Measurements from ENCODE around the gene AGAP1. TPM values are rescaled to one million over a fixed set of nuclear protein-coding genes. Genes with fewer than 3 reads are reported as not detected.

Gene AGAP1
- total RNA-seq, 2 experiments from 2014 or later, result 0.89 to 0.97 TPM

GRCh38 chr2:235877275-235877802 is 383.5 kb downstream of the AGAP1 start:
- Mint-ChIP-seq H3K4me1 (no peaks in the 10 kb centered on the region), H3K27me3 (no peaks in the 10 kb centered on the region), H3K4me3 (no peak overlapping the region), H3K36me3 (ENCODE audit: low read depth) (no peaks in the 10 kb centered on the region), H3K9me3 (no peaks in the 10 kb centered on the region), H3K27ac (no peak overlapping the region)
- ChIA-PET CTCF (no interaction called here), POLR2A (no interaction called here)
- DNase-seq, result no peak

DNA sequence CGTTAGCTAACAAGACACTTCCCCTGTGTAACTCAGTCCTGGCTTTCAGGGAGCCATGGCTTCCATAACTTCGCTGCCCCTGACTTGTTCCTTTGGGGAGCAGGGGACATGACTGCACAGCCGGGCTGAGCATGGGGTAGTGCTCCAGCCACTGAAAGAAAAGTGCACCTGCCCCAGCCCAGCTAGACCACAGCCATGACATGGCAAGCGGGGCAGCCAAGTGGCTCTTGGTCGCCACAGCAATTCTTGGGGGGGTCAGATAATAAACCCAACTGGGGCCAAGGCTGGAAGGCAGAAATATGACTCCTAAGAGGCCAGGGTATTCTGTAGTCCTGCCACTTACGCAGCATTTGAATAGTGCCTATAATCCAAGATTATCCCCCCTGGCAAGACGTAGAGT is 385.3 kb downstream of the AGAP1 start:
- Mint-ChIP-seq H3K27ac (no peak overlapping the region), H3K4me3 (no peak overlapping the region), H3K9me3 (no peaks in the 10 kb centered on the region), H3K36me3 (ENCODE audit: low read depth) (no peaks in the 10 kb centered on the region), H3K4me1 (no peaks in the 10 kb centered on the region), H3K27me3 (no peaks in the 10 kb centered on the region)
- CTCF ChIA-PET, result no interaction called here
- POLR2A ChIA-PET, result no interaction called here
- DNase-seq, result no peak

DNA sequence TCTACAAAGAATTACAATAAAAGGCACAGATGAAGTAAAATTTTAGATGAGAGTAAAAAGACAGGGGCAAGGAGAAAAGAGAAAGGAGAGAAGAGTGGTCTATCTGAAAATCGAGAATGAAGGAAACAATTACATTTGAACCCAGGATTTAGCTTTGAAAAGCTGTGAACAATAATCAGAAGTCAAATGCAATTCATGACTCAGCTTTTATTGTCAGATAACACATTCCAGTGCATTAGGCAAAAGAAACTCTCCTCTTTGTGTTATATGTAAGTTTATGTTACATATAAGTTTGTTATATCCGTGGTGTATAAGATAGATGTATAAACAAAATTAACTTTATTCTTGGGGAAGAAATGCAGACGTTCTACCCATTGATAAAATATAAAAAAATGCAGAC is 389.8 kb downstream of the AGAP1 start:
- Mint-ChIP-seq H3K9me3 (no peaks in the 10 kb centered on the region), H3K27me3 (no peaks in the 10 kb centered on the region), H3K4me1 (no peaks in the 10 kb centered on the region), H3K36me3 (ENCODE audit: low read depth) (no peaks in the 10 kb centered on the region), H3K4me3 (no peak overlapping the region), H3K27ac (no peak overlapping the region)
- ChIA-PET POLR2A (no interaction called here), CTCF (no interaction called here)
- DNase-seq, result no peak

GRCh38 chr2:235889302-235889630 is 395.4 kb downstream of the AGAP1 start:
- CTCF ChIA-PET, result no interaction called here
- Mint-ChIP-seq H3K9me3 (no peaks in the 10 kb centered on the region), H3K4me1 (no peaks in the 10 kb centered on the region), H3K4me3 (no peak overlapping the region), H3K27ac (no peak overlapping the region), H3K27me3 (no peaks in the 10 kb centered on the region), H3K36me3 (ENCODE audit: low read depth) (no peaks in the 10 kb centered on the region)
- POLR2A ChIA-PET, result no interaction called here
- DNase-seq, result no peak

DNA sequence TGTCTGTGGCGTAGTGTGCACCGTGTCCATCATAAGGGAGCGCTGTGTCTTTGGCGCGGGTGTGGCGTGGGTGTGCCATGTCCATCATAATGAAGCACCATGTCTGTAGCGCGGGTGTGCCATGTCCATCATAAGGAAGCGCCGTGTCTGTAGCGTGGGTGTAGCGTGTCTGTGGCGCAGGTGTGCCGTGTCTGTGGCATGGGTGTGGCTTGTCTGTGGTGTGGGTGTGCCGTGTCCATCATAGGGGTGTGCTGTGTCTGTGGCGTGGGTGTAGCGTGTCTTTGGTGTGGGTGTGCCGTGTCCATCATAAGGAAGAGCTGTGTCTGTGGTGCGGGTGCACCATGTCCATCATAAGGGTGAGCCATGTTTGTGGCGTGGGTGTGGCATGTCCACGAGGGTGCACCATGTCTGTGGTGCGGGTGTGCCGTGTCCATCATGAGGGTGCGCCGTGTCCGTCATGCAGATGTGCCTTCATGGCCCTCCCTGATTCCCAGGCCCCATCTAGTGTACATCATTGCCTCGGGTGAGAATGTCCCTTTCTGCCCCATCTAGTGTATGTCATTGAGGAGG is 399.4 kb downstream of the AGAP1 start:
- ChIA-PET CTCF (no interaction called here), POLR2A (no interaction called here)
- no peak for DNase-seq
- Mint-ChIP-seq H3K36me3 (ENCODE audit: low read depth) (no peaks in the 10 kb centered on the region), H3K27me3 (no peaks in the 10 kb centered on the region), H3K9me3 (no peaks in the 10 kb centered on the region), H3K4me3 (no peak overlapping the region), H3K4me1 (no peaks in the 10 kb centered on the region), H3K27ac (no peak overlapping the region)

DNA sequence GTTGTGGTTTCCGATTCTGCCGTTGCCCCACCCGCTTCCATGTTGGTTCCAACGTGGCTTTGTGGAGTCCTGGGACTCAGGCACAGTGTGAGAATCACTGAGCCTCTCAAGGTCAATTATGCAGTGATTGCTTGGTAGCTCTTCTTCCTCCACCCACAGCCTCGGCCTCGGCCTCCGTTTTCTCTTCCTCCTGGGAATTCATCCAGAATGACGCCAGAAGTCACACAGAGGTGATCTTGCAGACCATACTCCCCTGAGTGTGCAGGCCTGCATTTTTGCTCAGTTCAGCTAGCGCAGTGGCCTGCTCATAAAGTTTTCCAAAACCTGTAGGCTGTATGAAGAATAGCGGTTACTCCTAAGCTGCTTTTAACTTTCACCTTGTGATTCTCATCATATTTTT is 401.0 kb downstream of the AGAP1 start:
- Mint-ChIP-seq H3K36me3 (ENCODE audit: low read depth) (no peaks in the 10 kb centered on the region), H3K4me3 (no peak overlapping the region), H3K4me1 (no peaks in the 10 kb centered on the region), H3K9me3 (no peaks in the 10 kb centered on the region), H3K27me3 (no peaks in the 10 kb centered on the region), H3K27ac (no peak overlapping the region)
- POLR2A ChIA-PET, result no interaction called here
- DNase-seq, result no peak
- CTCF ChIA-PET, result interaction anchor here (0.8 kb wide), 1 partner anchor 743 kb away, joined by 3 read pairs; no protein-coding TSS in a partner anchor

- no peak overlapping the region for H3K27ac Mint-ChIP-seq
- H3K9me3 Mint-ChIP-seq, result no peaks in the 10 kb centered on the region
- H3K36me3 Mint-ChIP-seq (ENCODE audit: low read depth), result no peaks in the 10 kb centered on the region
- ChIA-PET CTCF (no interaction called here), POLR2A (no interaction called here)
- DNase-seq, result no peak
- H3K4me1 Mint-ChIP-seq, result no peaks in the 10 kb centered on the region
- H3K27me3 Mint-ChIP-seq, result no peaks in the 10 kb centered on the region
- no peak overlapping the region for H3K4me3 Mint-ChIP-seq
Observed at GRCh38 chr2:235896061-235896460, 402.2 kb downstream of the AGAP1 start.

- H3K27me3 Mint-ChIP-seq, result no peaks in the 10 kb centered on the region
- DNase-seq, result no peak
Observed at GRCh38 chr2:235897992-235898391, 404.1 kb downstream of the AGAP1 start.

GRCh38 chr2:235898766-235899165 is 404.9 kb downstream of the AGAP1 start:
- Mint-ChIP-seq H3K27ac (no peak overlapping the region), H3K9me3 (no peaks in the 10 kb centered on the region), H3K4me3 (no peak overlapping the region), H3K4me1 (no peaks in the 10 kb centered on the region), H3K27me3 (peaks cover 4% of the 10 kb centered on the region), H3K36me3 (ENCODE audit: low read depth) (no peaks in the 10 kb centered on the region)
- no peak for DNase-seq
- POLR2A ChIA-PET, result no interaction called here
- CTCF ChIA-PET, result no interaction called here

More at GRCh38 chr2:235897992-235898391, 404.1 kb downstream of the AGAP1 start:
- Mint-ChIP-seq H3K36me3 (ENCODE audit: low read depth) (no peaks in the 10 kb centered on the region), H3K4me1 (no peaks in the 10 kb centered on the region), H3K4me3 (no peak overlapping the region), H3K27ac (no peak overlapping the region), H3K9me3 (no peaks in the 10 kb centered on the region)
- ChIA-PET POLR2A (no interaction called here), CTCF (no interaction called here)

DNA sequence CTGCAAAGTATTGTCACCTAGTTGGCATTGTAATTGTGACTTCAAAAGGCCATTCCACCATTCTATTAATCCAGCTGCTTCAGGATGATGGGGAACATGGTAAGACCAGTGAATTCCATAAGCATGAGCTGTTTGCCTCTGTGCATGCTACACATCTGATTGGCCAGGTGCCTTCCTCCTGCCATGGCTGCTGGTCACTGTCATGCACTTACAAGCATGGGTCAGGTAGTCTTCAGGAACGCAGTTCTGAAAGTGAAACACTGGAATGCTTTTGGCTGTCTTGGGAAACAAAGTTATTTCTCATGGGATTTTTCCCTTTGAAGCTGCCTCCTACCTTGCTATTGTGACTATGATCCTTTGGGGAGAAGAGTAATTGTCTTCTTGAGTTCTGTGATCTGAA is 406.8 kb downstream of the AGAP1 start:
- no peak overlapping the region for H3K4me3 Mint-ChIP-seq
- POLR2A ChIA-PET, result no interaction called here
- no peaks in the 10 kb centered on the region for H3K36me3 Mint-ChIP-seq (ENCODE audit: low read depth)
- H3K27ac Mint-ChIP-seq, result no peak overlapping the region
- no peaks in the 10 kb centered on the region for H3K9me3 Mint-ChIP-seq
- H3K4me1 Mint-ChIP-seq, result no peaks in the 10 kb centered on the region
- H3K27me3 Mint-ChIP-seq, result peaks cover 12% of the 10 kb centered on the region
- CTCF ChIA-PET, result no interaction called here
- no peak for DNase-seq

GRCh38 chr2:235901243-235901642 is 407.4 kb downstream of the AGAP1 start:
- ChIA-PET CTCF (no interaction called here), POLR2A (no interaction called here)
- no peaks in the 10 kb centered on the region for H3K9me3 Mint-ChIP-seq
- peaks cover 12% of the 10 kb centered on the region for H3K27me3 Mint-ChIP-seq
- no peaks in the 10 kb centered on the region for H3K36me3 Mint-ChIP-seq (ENCODE audit: low read depth)
- H3K4me3 Mint-ChIP-seq, result no peak overlapping the region
- no peak overlapping the region for H3K27ac Mint-ChIP-seq
- no peak for DNase-seq
- no peaks in the 10 kb centered on the region for H3K4me1 Mint-ChIP-seq

DNA sequence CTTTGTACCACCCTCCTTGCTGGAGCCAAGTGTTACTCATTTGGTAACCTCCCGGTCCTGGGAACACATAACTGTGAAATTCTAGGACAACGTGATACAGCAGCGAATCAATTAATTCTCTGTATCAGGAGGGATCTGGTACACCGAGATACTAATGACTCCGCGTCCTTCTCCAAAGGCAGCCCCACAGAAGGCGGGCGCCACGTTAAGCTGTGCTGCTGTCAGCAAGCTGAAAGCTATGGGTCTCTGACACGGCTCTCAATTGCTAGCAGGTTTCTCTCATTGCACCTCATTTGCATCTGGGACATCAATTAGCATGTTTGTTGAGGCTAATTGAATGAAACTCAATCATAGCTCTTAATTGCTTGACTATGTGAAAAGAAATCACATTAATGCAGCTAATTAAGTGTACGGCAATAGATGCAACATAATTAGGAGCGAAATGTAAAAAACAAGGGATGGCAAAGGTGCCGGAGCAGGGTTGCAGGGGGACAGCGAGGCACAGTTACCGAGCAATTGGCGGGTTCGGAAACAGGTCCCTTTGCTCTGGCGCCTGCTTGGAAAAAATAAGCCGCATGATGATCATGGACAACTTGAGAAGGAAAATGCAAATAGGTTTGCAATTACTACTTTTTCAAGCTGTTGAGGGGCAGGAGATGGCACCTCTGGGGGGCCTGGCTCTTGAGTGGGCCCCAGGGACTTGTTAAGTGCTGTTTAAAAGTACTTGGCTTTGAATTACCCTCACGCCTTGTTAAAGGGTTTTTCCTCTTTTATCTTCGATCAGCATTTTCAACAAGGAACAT is 410.1 kb downstream of the AGAP1 start:
- POLR2A ChIA-PET, result no interaction called here
- CTCF ChIA-PET, result interaction anchor here (1.5 kb wide), 1 partner anchor 16 kb away, joined by 3 read pairs; no protein-coding TSS in a partner anchor
- Mint-ChIP-seq H3K4me1 (no peaks in the 10 kb centered on the region), H3K4me3 (no peak overlapping the region), H3K27me3 (peaks cover 12% of the 10 kb centered on the region), H3K27ac (no peak overlapping the region), H3K9me3 (no peaks in the 10 kb centered on the region), H3K36me3 (ENCODE audit: low read depth) (no peaks in the 10 kb centered on the region)
- DNase-seq, result no peak

DNA sequence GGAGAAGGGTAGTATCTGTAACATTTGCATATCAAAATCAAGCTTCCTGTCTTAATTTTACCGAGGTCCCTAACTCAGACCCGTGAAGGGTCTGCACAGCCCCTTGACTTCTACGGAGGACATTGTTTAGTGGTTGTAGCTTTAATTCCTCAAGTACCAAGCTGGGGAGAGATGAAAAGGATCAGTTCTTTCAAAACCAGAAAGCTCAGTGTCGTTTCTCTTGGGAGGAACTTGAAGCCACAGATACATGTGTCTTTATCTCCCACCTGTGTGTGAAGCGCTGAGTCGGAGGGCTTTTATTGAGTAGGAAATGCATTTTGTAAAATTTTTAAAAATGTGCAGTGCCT is 410.7 kb downstream of the AGAP1 start:
- no peaks in the 10 kb centered on the region for H3K9me3 Mint-ChIP-seq
- no peak for DNase-seq
- no peaks in the 10 kb centered on the region for H3K4me1 Mint-ChIP-seq
- no peaks in the 10 kb centered on the region for H3K36me3 Mint-ChIP-seq (ENCODE audit: low read depth)
- ChIA-PET CTCF (interaction anchor here (1.5 kb wide), 1 partner anchor 16 kb away, joined by 3 read pairs; no protein-coding TSS in a partner anchor), POLR2A (no interaction called here)
- no peak overlapping the region for H3K27ac Mint-ChIP-seq
- H3K27me3 Mint-ChIP-seq, result peaks cover 12% of the 10 kb centered on the region
- H3K4me3 Mint-ChIP-seq, result no peak overlapping the region

DNA sequence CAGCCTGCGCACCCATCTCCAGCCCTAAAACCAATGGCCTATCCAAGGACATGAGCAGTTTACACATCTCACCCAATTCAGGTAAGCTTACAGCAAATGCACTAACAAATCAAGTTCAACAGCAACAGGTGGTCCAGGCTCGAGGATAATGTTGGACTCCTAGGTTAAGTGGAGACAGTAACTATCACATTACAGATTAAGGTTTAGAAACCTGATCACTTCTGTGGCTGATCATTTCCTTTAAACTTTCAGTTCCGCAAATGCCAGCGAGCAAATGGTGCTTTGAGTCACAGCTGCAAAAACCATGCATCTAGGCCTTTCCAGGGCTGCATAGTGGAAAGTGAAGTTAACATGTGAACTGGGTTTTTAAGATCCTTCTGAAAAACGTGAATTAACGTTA is 415.0 kb downstream of the AGAP1 start:
- Mint-ChIP-seq H3K27me3 (peaks cover 8% of the 10 kb centered on the region), H3K4me1 (no peaks in the 10 kb centered on the region), H3K27ac (no peak overlapping the region), H3K36me3 (ENCODE audit: low read depth) (no peaks in the 10 kb centered on the region), H3K4me3 (no peak overlapping the region), H3K9me3 (no peaks in the 10 kb centered on the region)
- POLR2A ChIA-PET, result no interaction called here
- CTCF ChIA-PET, result no interaction called here
- no peak for DNase-seq
